ENCODE results near the gene SYNE3. TPM values are rescaled to one million over a fixed set of nuclear protein-coding genes. Genes with fewer than 3 reads are reported as not detected.

The SYNE3 gene
- total RNA-seq, 1 donor from 2014 or later = 2.5 TPM

GRCh38 chr14:95472819-95473251, 43.6 kb downstream of the SYNE3 start:
- Histone ChIP-seq H3K9me3 (ENCODE audit: insufficient read depth, low read depth, low read length) (no peaks in the 10 kb centered on the region), H3K27me3 (ENCODE audit: insufficient read depth, low read length) (no peaks in the 10 kb centered on the region), H3K4me3 (ENCODE audit: insufficient read depth, low read depth, low read length) (no peak overlapping the region), H2AFZ (ENCODE audit: low read depth, low read length) (no peak overlapping the region), H3K9ac (ENCODE audit: low read length) (no peak overlapping the region), H3K79me2 (ENCODE audit: insufficient read depth, low read length) (no peaks in the 10 kb centered on the region), H4K20me1 (ENCODE audit: insufficient read depth, low read length) (no peaks in the 10 kb centered on the region), H3K27ac (ENCODE audit: low read depth, low read length) (no peak overlapping the region), H3K4me1 (ENCODE audit: insufficient read depth, low read length) (no peaks in the 10 kb centered on the region), H3K4me2 (ENCODE audit: low read length) (no peak overlapping the region), H3K36me3 (ENCODE audit: insufficient read depth, low read length) (no peaks in the 10 kb centered on the region)
- H3K36me3 Mint-ChIP-seq (ENCODE audit: low read depth, unreplicated experiment) = peaks cover 2% of the 10 kb centered on the region
- no peaks in the 10 kb centered on the region for H3K9me3 Mint-ChIP-seq (ENCODE audit: unreplicated experiment)
- H3K27me3 Mint-ChIP-seq (ENCODE audit: low read depth, unreplicated experiment) = peaks cover 35% of the 10 kb centered on the region
- no peak for FAIRE-seq
- no peak for DNase-seq (ENCODE audit: low read depth)
- H3K4me3 Mint-ChIP-seq (ENCODE audit: unreplicated experiment) = no peak overlapping the region
- TF ChIP-seq CTCF (IDR thresholded peaks at IDR 0.05; ENCODE audit: insufficient read depth, low read depth, low read length) = no peak
- no peak for TF ChIP-seq EZH2 (IDR thresholded peaks at IDR 0.05; ENCODE audit: insufficient read depth, low read length)
- peaks cover 5% of the 10 kb centered on the region for H3K4me1 Mint-ChIP-seq (ENCODE audit: low read depth, unreplicated experiment)
- no peak overlapping the region for H3K27ac Mint-ChIP-seq (ENCODE audit: unreplicated experiment)

DNA sequence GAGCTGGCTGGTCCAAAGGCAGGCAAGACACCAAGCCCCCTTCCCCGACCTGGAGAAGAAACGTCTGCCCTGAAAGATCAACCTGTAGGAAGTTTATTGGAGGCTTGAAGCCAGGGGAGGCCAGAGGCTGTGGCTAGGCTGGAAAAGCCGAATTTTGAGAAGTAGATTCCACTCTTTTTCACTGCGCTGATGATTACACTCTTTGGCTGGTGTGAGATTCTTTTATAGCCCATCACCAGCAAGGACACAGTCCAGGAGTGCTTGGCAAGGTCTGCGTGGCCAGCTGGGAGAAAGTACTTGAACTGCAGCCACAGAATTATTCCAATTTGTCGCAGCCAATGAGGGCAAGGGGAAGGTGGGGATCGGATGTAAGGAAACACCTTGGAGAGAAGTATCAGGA, 45.0 kb downstream of the SYNE3 start:
- Histone ChIP-seq H3K79me2 (ENCODE audit: insufficient read depth, low read length) (no peaks in the 10 kb centered on the region), H3K27me3 (ENCODE audit: insufficient read depth, low read length) (no peaks in the 10 kb centered on the region), H3K27ac (ENCODE audit: low read depth, low read length) (no peak overlapping the region), H3K4me3 (ENCODE audit: insufficient read depth, low read depth, low read length) (no peak overlapping the region), H2AFZ (ENCODE audit: low read depth, low read length) (no peak overlapping the region), H3K36me3 (ENCODE audit: insufficient read depth, low read length) (no peaks in the 10 kb centered on the region), H3K4me2 (ENCODE audit: low read length) (no peak overlapping the region), H3K4me1 (ENCODE audit: insufficient read depth, low read length) (no peaks in the 10 kb centered on the region), H3K9me3 (ENCODE audit: insufficient read depth, low read depth, low read length) (no peaks in the 10 kb centered on the region), H4K20me1 (ENCODE audit: insufficient read depth, low read length) (no peaks in the 10 kb centered on the region), H3K9ac (ENCODE audit: low read length) (no peak overlapping the region)
- Mint-ChIP-seq H3K27me3 (ENCODE audit: low read depth, unreplicated experiment) (peaks cover 37% of the 10 kb centered on the region), H3K4me3 (ENCODE audit: unreplicated experiment) (no peak overlapping the region), H3K9me3 (ENCODE audit: unreplicated experiment) (no peaks in the 10 kb centered on the region), H3K4me1 (ENCODE audit: low read depth, unreplicated experiment) (peaks cover 5% of the 10 kb centered on the region), H3K36me3 (ENCODE audit: low read depth, unreplicated experiment) (peaks cover 2% of the 10 kb centered on the region), H3K27ac (ENCODE audit: unreplicated experiment) (peak overlapping the region; percentile 29)
- DNase-seq (ENCODE audit: low read depth) = no peak
- no peak for FAIRE-seq
- TF ChIP-seq EZH2 (IDR thresholded peaks at IDR 0.05; ENCODE audit: insufficient read depth, low read length) (no peak), CTCF (IDR thresholded peaks at IDR 0.05; ENCODE audit: insufficient read depth, low read depth, low read length) (no peak)

DNA sequence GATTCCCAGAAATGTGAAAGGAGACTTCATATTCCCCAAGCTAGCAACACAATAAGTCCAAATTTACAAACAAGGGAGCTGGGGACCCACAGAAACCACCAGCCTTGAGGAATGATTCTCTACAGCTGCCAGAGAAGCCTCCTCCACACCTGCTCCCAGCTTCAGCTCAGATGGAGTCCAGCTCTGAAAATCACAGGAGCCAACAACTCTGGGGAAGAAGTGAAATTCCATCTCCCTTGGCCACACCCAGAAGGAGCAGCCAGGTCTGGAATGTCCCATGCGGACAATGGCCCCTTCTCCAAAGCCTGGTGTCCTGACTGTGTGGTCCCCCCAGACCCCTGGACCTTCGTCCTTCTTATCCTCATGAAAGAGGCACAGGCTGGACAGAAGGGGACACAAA, 45.4 kb downstream of the SYNE3 start:
- Mint-ChIP-seq H3K27me3 (ENCODE audit: low read depth, unreplicated experiment) (peaks cover 37% of the 10 kb centered on the region), H3K4me1 (ENCODE audit: low read depth, unreplicated experiment) (peaks cover 5% of the 10 kb centered on the region), H3K36me3 (ENCODE audit: low read depth, unreplicated experiment) (peaks cover 2% of the 10 kb centered on the region), H3K9me3 (ENCODE audit: unreplicated experiment) (no peaks in the 10 kb centered on the region), H3K27ac (ENCODE audit: unreplicated experiment) (no peak overlapping the region), H3K4me3 (ENCODE audit: unreplicated experiment) (no peak overlapping the region)
- Histone ChIP-seq H3K4me3 (ENCODE audit: insufficient read depth, low read depth, low read length) (no peak overlapping the region), H3K9ac (ENCODE audit: low read length) (no peak overlapping the region), H3K27me3 (ENCODE audit: insufficient read depth, low read length) (no peaks in the 10 kb centered on the region), H3K79me2 (ENCODE audit: insufficient read depth, low read length) (no peaks in the 10 kb centered on the region), H3K4me1 (ENCODE audit: insufficient read depth, low read length) (no peaks in the 10 kb centered on the region), H3K4me2 (ENCODE audit: low read length) (no peak overlapping the region), H2AFZ (ENCODE audit: low read depth, low read length) (no peak overlapping the region), H3K9me3 (ENCODE audit: insufficient read depth, low read depth, low read length) (no peaks in the 10 kb centered on the region), H4K20me1 (ENCODE audit: insufficient read depth, low read length) (no peaks in the 10 kb centered on the region), H3K27ac (ENCODE audit: low read depth, low read length) (no peak overlapping the region), H3K36me3 (ENCODE audit: insufficient read depth, low read length) (no peaks in the 10 kb centered on the region)
- DNase-seq (ENCODE audit: low read depth) (no peak), FAIRE-seq (no peak)
- TF ChIP-seq EZH2 (IDR thresholded peaks at IDR 0.05; ENCODE audit: insufficient read depth, low read length) = no peak
- TF ChIP-seq CTCF (IDR thresholded peaks at IDR 0.05; ENCODE audit: insufficient read depth, low read depth, low read length) = no peak

Measured in astrocyte (in vitro differentiated cells and primary cell).